CD14-positive monocyte (primary cell): Measurements from ENCODE around the gene PGBD1. TPM values are rescaled to one million over a fixed set of nuclear protein-coding genes. Genes with fewer than 3 reads are reported as not detected.

Experiments used
- DNase-seq, 3 donors: peaks; one replicate each; pipeline ENCODE4 v3.0.0-alpha.2; 2011 to 2022
- H2AFZ ChIP-seq: 2 replicates; pipeline ENCODE4 v1.6.0; 2012; ENCODE audit warnings: mild to moderate bottlenecking, low read depth, low read length, inconsistent platforms; ENCODE audit not compliant: insufficient read depth, poor library complexity, severe bottlenecking
- H3K27ac ChIP-seq, 2 donors: 1 replicate in 1 of 2; 2 replicates in 1 of 2; pipeline ENCODE4 v1.5.1; 2012 to 2013; ENCODE audit warnings: low read length in 2 of 2, control low read depth in 1 of 2, inconsistent platforms in 1 of 2, low read depth in 1 of 2, mild to moderate bottlenecking in 1 of 2
- H3K27me3 ChIP-seq, 2 donors: one replicate each; pipeline versions ENCODE4 v1.6.0 to v1.6.1; 2011 to 2013; ENCODE audit warnings: low read length in 2 of 2; ENCODE audit not compliant: control insufficient read depth in 2 of 2, insufficient read depth in 2 of 2
- H3K36me3 ChIP-seq, 2 donors: replicated peaks in 1 of 2; 1 replicate in 1 of 2; 2 replicates in 1 of 2; pipeline versions ENCODE4 v1.5.1 to v1.6.1; 2012 to 2013; ENCODE audit warnings: low read length in 2 of 2, control low read depth in 1 of 2, inconsistent platforms in 1 of 2, mild to moderate bottlenecking in 1 of 2; ENCODE audit not compliant: insufficient read depth in 2 of 2, control insufficient read depth in 1 of 2
- H3K4me1 ChIP-seq, 2 donors: 1 replicate in 1 of 2; 2 replicates in 1 of 2; pipeline versions ENCODE4 v1.5.1 to v1.6.1; 2012 to 2013; ENCODE audit warnings: low read length in 2 of 2, control low read depth in 1 of 2, inconsistent platforms in 1 of 2, mild to moderate bottlenecking in 1 of 2, moderate library complexity in 1 of 2; ENCODE audit not compliant: insufficient read depth in 2 of 2, control insufficient read depth in 1 of 2
- H3K4me2 ChIP-seq: replicated peaks from 2 replicates; pipeline ENCODE3; 2012; ENCODE audit warnings: low read length, moderate library complexity, mild to moderate bottlenecking; ENCODE audit not compliant: poor library complexity, severe bottlenecking; ENCODE audit errors: extremely low read depth
- H3K4me3 ChIP-seq, 3 experiments: fragments of 200-600 bp in 1 of 3; sonication (generic) in 1 of 3; replicated peaks in 1 of 3; 1 replicate in 2 of 3; 2 replicates in 1 of 3; pipeline ENCODE4 v1.5.1; 2011 to 2013; ENCODE audit warnings: low read length in 3 of 3, mild to moderate bottlenecking in 3 of 3, control low read depth in 2 of 3, low read depth in 2 of 3, inconsistent platforms in 1 of 3, moderate library complexity in 1 of 3
- H3K79me2 ChIP-seq: 2 replicates; pipeline ENCODE4 v1.6.0; 2012; ENCODE audit warnings: mild to moderate bottlenecking, control low read depth, inconsistent platforms, low read length, moderate library complexity; ENCODE audit not compliant: insufficient read depth
- H3K9ac ChIP-seq: 2 replicates; pipeline ENCODE4 v1.6.0; 2017; ENCODE audit warnings: low read length, mild to moderate bottlenecking; ENCODE audit not compliant: insufficient read depth, poor library complexity, severe bottlenecking
- H3K9me3 ChIP-seq, 2 donors: replicated peaks in 1 of 2; 1 replicate in 1 of 2; 2 replicates in 1 of 2; pipeline versions ENCODE4 v1.5.1 to v1.6.1; 2012 to 2013; ENCODE audit warnings: low read length in 2 of 2, control low read depth in 1 of 2; ENCODE audit not compliant: control insufficient read depth in 1 of 2, insufficient read depth in 1 of 2
- H4K20me1 ChIP-seq: 2 replicates; pipeline ENCODE4 v1.6.0; 2012; ENCODE audit warnings: mild to moderate bottlenecking, low read length, control low read depth, moderate library complexity; ENCODE audit not compliant: insufficient read depth
- H3K27ac Mint-ChIP-seq, 7 donors: one replicate each; pipeline ENCODE4 v1.8.0; 2020; ENCODE audit warnings: mild to moderate bottlenecking in 7 of 7, mixed read lengths in 7 of 7, moderate library complexity in 6 of 7, inconsistent platforms in 2 of 7
- H3K27me3 Mint-ChIP-seq, 3 donors: one replicate each; pipeline ENCODE4 v1.8.0; 2021 to 2022; ENCODE audit warnings: low read depth in 3 of 3, mild to moderate bottlenecking in 3 of 3, mixed read lengths in 3 of 3, moderate library complexity in 3 of 3, inconsistent platforms in 1 of 3
- H3K36me3 Mint-ChIP-seq, 2 donors: one replicate each; pipeline ENCODE4 v1.8.0; 2020; ENCODE audit warnings: mixed read lengths in 2 of 2, inconsistent platforms in 1 of 2, mild to moderate bottlenecking in 1 of 2
- H3K4me1 Mint-ChIP-seq: one replicate; pipeline ENCODE4 v1.8.0; 2020; ENCODE audit warnings: mild to moderate bottlenecking, mixed read lengths
- H3K4me3 Mint-ChIP-seq, 2 donors: one replicate each; pipeline ENCODE4 v1.8.0; 2020; ENCODE audit warnings: mild to moderate bottlenecking in 2 of 2, mixed read lengths in 2 of 2, moderate library complexity in 1 of 2
- H3K9me3 Mint-ChIP-seq, 7 donors: one replicate each; pipeline ENCODE4 v1.8.0; 2020 to 2022; ENCODE audit warnings: mixed read lengths in 7 of 7, mild to moderate bottlenecking in 6 of 7, moderate library complexity in 6 of 7, inconsistent platforms in 2 of 7
- CTCF ChIP-seq: fragments of 200-600 bp; IDR thresholded peaks from one replicate; pipeline ENCODE4 v1.8.0; 2022; ENCODE audit warnings: antibody characterized with exemption, mild to moderate bottlenecking
- WGBS: methylation state at CpG from one replicate; pipeline ENCODE4 v1.1.5; 2013; ENCODE audit warnings: missing lambda C conversion rate; ENCODE audit not compliant: insufficient coverage; 5-methylcytosine and 5-hydroxymethylcytosine counted together
- intact Hi-C, 2 donors: fragments of 100-400 bp; cut with micrococcal nuclease; formaldehyde crosslinking; loops; one replicate each; pipeline versions ENCODE4 v1.15.0 to v1.15.1; 2023
- polyA plus RNA-seq, 3 donors: library from polyadenylated mRNA; depleted of rRNA in 1 of 3; unstranded in 2 of 3; stranded (reverse) in 1 of 3; fragments of 300-500 nt in 2 of 3; fragments of >200 nt in 1 of 3; fragmentation: Illumina TruSeq in 2 of 3; gene quantifications; 1 replicate in 2 of 3; 2 replicates in 1 of 3; pipeline ENCODE4 v1.2.3, GENCODE V29; 2012 to 2021

The PGBD1 gene
- polyA plus RNA-seq, 3 donors = 0.15 to 0.36 (median 0.17) TPM

DNA sequence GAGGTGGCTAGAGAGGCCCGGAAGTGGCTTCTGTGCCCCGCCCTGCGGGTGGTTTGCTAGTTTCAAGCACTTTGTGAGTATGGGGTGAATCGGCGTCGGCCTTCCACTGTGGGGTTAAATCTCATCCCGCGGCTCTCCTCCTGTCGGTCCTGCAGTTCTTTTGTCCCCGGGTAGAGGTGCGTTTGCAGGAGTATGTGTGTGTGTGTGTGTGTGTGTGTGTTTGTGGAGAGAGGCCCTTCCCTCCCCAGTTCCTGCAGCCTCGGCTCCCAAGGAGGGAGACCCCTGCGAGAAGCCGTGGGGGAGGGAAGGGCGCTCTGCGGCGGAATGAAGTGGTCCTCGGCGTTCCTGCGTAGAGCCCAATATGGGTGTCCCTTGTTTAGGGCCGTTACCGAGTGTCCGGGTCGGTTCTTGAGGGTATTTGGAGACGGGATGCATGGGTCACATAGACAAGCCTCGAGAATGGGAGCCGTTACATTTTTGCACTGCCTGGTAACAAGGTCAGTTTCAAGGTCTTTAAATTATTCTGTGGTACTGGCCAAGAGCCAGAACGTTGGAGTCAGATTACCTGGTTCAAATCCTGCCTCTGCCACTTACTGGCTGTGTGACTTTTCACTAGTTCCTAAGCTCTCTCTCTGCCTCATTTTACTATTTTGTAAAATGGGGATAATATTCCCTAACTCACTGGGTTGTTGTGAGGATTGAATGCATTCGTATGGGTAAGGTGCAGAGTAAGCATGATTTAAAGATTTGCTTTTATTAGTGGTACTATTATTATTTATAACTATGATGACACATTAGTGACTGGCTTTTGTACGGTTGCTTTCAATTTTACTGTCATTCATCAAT, 68.7 kb downstream of the PGBD1 start, which contains the start of gene ZKSCAN3:
Gene ZKSCAN3, plus strand, starts transcription at position 56 of the 846 bp plus-strand sequence. CDS start 9,640 bp downstream, outside the sequence.
- TF ChIP-seq CTCF = no peak
- Histone ChIP-seq H3K79me2 (peaks cover 36% of the 10 kb centered on the region), H3K9me3 (no peaks in the 10 kb centered on the region), H3K4me1 (peaks cover 12 to 22% of the 10 kb centered on the region in 2 donors), H4K20me1 (no peaks in the 10 kb centered on the region), H3K36me3 (no peaks in the 10 kb centered on the region), H3K27ac (peak within 1 kb of the TSS; percentile 18 to 81), H3K9ac (peak within 1 kb of the TSS; percentile 75), H2AFZ (peak within 1 kb of the TSS; percentile 92), H3K4me2 (peak within 1 kb of the TSS; percentile 81), H3K27me3 (no peaks in the 10 kb centered on the region), H3K4me3 (peak within 1 kb of the TSS; percentile 64 to 85 (median 75))
- WGBS = 0% methylated on average over 18 of the region's 30 CpGs
- DNase-seq = peak; percentile 47 to 67 (median 50)
- Mint-ChIP-seq H3K4me1 (peaks cover 22% of the 10 kb centered on the region), H3K27me3 (peaks cover 2 to 4% (median 3%) of the 10 kb centered on the region in 3 donors), H3K9me3 (no peaks in the 10 kb centered on the region), H3K27ac (peak within 1 kb of the TSS; percentile 86 to 96 (median 92)), H3K4me3 (peak within 1 kb of the TSS; percentile 99 to 100), H3K36me3 (peaks cover 0 to 3% of the 10 kb centered on the region in 2 donors)
- intact Hi-C loops = loop anchor here in 1 of 2 donors (10.0 kb wide), 1 partner anchor 205 kb away; the partner anchor contains the start of gene ZKSCAN8

DNA sequence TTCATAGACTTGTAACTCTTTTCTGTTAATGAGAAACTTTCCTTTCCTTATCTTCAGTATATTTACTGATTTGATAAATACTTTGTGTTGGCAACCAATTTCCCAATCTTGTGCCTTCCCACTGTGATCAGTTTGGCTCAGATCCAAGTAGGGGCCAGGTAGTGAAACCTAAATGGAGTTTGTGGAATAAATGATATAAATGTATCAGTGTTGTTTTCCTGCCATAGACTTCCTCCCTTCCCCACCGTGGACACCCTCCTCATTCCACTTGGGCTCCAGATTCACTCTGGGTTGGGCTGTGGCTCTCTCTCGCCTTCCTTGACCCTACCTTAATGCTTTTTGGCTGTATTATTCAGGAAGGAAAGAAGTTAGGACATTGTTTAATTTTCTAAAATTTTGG, 69.7 kb downstream of the PGBD1 start:
- intact Hi-C loops = loop anchor here in 1 of 2 donors (10.0 kb wide), 1 partner anchor 206 kb away; the partner anchor contains the start of gene ZKSCAN8
- no peak overlapping the region for H3K9ac ChIP-seq
- peaks cover 2 to 4% (median 3%) of the 10 kb centered on the region in 3 donors for H3K27me3 Mint-ChIP-seq
- H2AFZ ChIP-seq = no peak overlapping the region
- no peak for DNase-seq
- peak overlapping the region; percentile 81 for H3K4me2 ChIP-seq
- H3K27ac Mint-ChIP-seq = no peak overlapping the region
- no peaks in the 10 kb centered on the region for H4K20me1 ChIP-seq
- H3K36me3 Mint-ChIP-seq = peaks cover 0 to 3% of the 10 kb centered on the region in 2 donors
- WGBS = no CpG with 5 or more reads among the region's 2 CpGs
- H3K79me2 ChIP-seq = peaks cover 36% of the 10 kb centered on the region
- H3K4me1 Mint-ChIP-seq = peaks cover 29% of the 10 kb centered on the region
- no peaks in the 10 kb centered on the region for H3K9me3 Mint-ChIP-seq
- H3K27me3 ChIP-seq = no peaks in the 10 kb centered on the region
- H3K27ac ChIP-seq = no peak overlapping the region
- no peaks in the 10 kb centered on the region for H3K9me3 ChIP-seq
- no peaks in the 10 kb centered on the region for H3K36me3 ChIP-seq
- TF ChIP-seq CTCF = no peak
- H3K4me1 ChIP-seq = peaks cover 17 to 28% of the 10 kb centered on the region in 2 donors
- H3K4me3 Mint-ChIP-seq = no peak overlapping the region
- no peak overlapping the region for H3K4me3 ChIP-seq
